Transverse colon (tissue), 3 donors: ENCODE measurements around the gene CRIP2.

Experiments used
- CTCF ChIP-seq, 5 experiments: fragments of 200-600 bp in 3 of 5; fragments of 450-650 bp in 2 of 5; sonication (generic) in 3 of 5; IDR thresholded peaks; 1 replicate in 2 of 5; 2 replicates in 3 of 5; pipeline ENCODE4 v1.5.1; 2016 to 2017; ENCODE audit warnings: antibody characterized with exemption in 5 of 5, inconsistent platforms in 3 of 5, mild to moderate bottlenecking in 2 of 5, moderate library complexity in 1 of 5
- POLR2A ChIP-seq: fragments of 450-650 bp; IDR thresholded peaks from one replicate; pipeline ENCODE4 v1.6.1; 2016; ENCODE audit warnings: antibody characterized with exemption, mild to moderate bottlenecking, moderate library complexity

- TF ChIP-seq POLR2A (no peak), CTCF (IDR thresholded peaks at IDR 0.05) (no peak)
Measured at GRCh38 chr14:105519946-105520698, 45.5 kb downstream of the CRIP2 start.
